Measurements from ENCODE around the gene SLC7A10.

- TF ChIP-seq CTCF (IDR thresholded peaks at IDR 0.05): no peak
- TF ChIP-seq POLR2A (IDR thresholded peaks at IDR 0.05): no peak
Measured at GRCh38 chr19:33201886-33202545, 23.6 kb downstream of the SLC7A10 start.
